Ishikawa (cell line): Measurements from ENCODE around the gene TRAFD1.

ENCODE experiments used
- CEBPB ChIP-seq: IDR thresholded peaks from 2 replicates; pipeline ENCODE4 v1.6.1; 2012
- CREB1 ChIP-seq: IDR thresholded peaks from 2 replicates; pipeline ENCODE4 v1.6.1; 2012; ENCODE audit warnings: low read depth
- EGR1 ChIP-seq: IDR thresholded peaks from 2 replicates; pipeline ENCODE4 v1.6.1; 2012
- EP300 ChIP-seq: IDR thresholded peaks from 2 replicates; pipeline ENCODE4 v1.6.1; 2012; ENCODE audit warnings: borderline replicate concordance
- NFIC ChIP-seq: IDR thresholded peaks from 2 replicates; pipeline ENCODE4 v1.6.1; 2012
- RAD21 ChIP-seq: IDR thresholded peaks from 2 replicates; pipeline ENCODE4 v1.6.1; 2012; ENCODE audit warnings: low read depth
- TAF1 ChIP-seq: IDR thresholded peaks from 2 replicates; pipeline ENCODE4 v1.6.1; 2012; ENCODE audit warnings: low read depth, mild to moderate bottlenecking
- TEAD4 ChIP-seq: IDR thresholded peaks from 2 replicates; pipeline ENCODE4 v1.6.1; 2012
- YY1 ChIP-seq: IDR thresholded peaks from 2 replicates; pipeline ENCODE4 v1.6.1; 2012; ENCODE audit warnings: low read depth
- ZBTB7A ChIP-seq: IDR thresholded peaks from 2 replicates; pipeline ENCODE4 v1.6.1; 2012; ENCODE audit warnings: low read depth
- TF ChIP-seq, protein P1 (sequence below): IDR thresholded peaks from 2 replicates; pipeline ENCODE4 v1.6.1; 2012; ENCODE audit warnings: low read depth, mild to moderate bottlenecking
- TF ChIP-seq, protein P2 (sequence below): IDR thresholded peaks from 2 replicates; pipeline ENCODE4 v1.6.1; 2012
- TF ChIP-seq, protein P3 (sequence below): IDR thresholded peaks from 2 replicates; pipeline ENCODE4 v1.6.1; 2012

DNA sequence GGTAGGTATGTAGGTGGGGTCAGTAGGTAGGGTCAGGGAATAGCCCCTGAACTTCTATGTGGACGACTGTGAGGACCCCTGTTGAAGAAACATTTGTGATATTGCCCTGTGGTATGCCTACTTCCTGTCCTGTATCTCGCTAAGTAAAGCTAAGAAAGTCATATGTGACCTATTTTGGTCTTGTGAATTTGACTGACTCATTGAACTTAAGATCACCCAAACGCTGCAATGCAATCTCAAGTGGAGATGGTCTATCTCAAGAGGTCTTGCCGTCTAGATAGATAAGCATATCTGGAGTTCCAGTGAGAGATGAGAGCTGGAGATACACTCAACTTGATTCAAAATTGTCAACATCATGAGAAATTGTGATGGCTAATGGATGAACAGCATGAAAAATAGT lies 73.8 kb downstream of the TRAFD1 start:
- TF ChIP-seq ZBTB7A (no peak), RAD21 (no peak), EP300 (no peak), EGR1 (no peak), TAF1 (no peak), NFIC (no peak), CEBPB (no peak), YY1 (no peak), CREB1 (no peak), TEAD4 (no peak)
- TF ChIP-seq, protein P1, sequence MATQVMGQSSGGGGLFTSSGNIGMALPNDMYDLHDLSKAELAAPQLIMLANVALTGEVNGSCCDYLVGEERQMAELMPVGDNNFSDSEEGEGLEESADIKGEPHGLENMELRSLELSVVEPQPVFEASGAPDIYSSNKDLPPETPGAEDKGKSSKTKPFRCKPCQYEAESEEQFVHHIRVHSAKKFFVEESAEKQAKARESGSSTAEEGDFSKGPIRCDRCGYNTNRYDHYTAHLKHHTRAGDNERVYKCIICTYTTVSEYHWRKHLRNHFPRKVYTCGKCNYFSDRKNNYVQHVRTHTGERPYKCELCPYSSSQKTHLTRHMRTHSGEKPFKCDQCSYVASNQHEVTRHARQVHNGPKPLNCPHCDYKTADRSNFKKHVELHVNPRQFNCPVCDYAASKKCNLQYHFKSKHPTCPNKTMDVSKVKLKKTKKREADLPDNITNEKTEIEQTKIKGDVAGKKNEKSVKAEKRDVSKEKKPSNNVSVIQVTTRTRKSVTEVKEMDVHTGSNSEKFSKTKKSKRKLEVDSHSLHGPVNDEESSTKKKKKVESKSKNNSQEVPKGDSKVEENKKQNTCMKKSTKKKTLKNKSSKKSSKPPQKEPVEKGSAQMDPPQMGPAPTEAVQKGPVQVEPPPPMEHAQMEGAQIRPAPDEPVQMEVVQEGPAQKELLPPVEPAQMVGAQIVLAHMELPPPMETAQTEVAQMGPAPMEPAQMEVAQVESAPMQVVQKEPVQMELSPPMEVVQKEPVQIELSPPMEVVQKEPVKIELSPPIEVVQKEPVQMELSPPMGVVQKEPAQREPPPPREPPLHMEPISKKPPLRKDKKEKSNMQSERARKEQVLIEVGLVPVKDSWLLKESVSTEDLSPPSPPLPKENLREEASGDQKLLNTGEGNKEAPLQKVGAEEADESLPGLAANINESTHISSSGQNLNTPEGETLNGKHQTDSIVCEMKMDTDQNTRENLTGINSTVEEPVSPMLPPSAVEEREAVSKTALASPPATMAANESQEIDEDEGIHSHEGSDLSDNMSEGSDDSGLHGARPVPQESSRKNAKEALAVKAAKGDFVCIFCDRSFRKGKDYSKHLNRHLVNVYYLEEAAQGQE = no peak
- TF ChIP-seq, protein P2, sequence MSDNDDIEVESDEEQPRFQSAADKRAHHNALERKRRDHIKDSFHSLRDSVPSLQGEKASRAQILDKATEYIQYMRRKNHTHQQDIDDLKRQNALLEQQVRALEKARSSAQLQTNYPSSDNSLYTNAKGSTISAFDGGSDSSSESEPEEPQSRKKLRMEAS = no peak
- TF ChIP-seq, protein P3, sequence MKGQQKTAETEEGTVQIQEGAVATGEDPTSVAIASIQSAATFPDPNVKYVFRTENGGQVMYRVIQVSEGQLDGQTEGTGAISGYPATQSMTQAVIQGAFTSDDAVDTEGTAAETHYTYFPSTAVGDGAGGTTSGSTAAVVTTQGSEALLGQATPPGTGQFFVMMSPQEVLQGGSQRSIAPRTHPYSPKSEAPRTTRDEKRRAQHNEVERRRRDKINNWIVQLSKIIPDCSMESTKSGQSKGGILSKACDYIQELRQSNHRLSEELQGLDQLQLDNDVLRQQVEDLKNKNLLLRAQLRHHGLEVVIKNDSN = no peak
